HepG2 (cell line): ENCODE results near the gene AQP10. TPM values are rescaled to one million over a fixed set of nuclear protein-coding genes. Genes with fewer than 3 reads are reported as not detected.

Source experiments
- AKAP8 ChIP-seq: sonication (generic); formaldehyde crosslinking; IDR thresholded peaks from 2 replicates; pipeline ENCODE4 v1.5.1; 2020; ENCODE audit warnings: mild to moderate bottlenecking, missing genetic modification reagents
- CHD4 ChIP-seq: fragments of 200-600 bp; sonication (generic); IDR thresholded peaks from 2 replicates; pipeline ENCODE4 v1.7.0; 2017; ENCODE audit warnings: mild to moderate bottlenecking, low read length, borderline replicate concordance
- CREB3 ChIP-seq: sonication (generic); formaldehyde crosslinking; IDR thresholded peaks from 2 replicates; pipeline ENCODE4 v1.5.0; 2020; ENCODE audit warnings: missing genetic modification reagents
- HHEX ChIP-seq: IDR thresholded peaks from 2 replicates; pipeline ENCODE4 v1.6.1; 2016; ENCODE audit warnings: control low read depth
- HNF4G ChIP-seq, 2 experiments: sonication (generic) in 1 of 2; formaldehyde crosslinking in 1 of 2; IDR thresholded peaks; 2 replicates each; pipeline versions ENCODE4 v1.4.0 to v1.6.1; 2011 to 2020; ENCODE audit warnings: borderline replicate concordance in 2 of 2, low read depth in 2 of 2, mild to moderate bottlenecking in 2 of 2, low read length in 1 of 2, missing genetic modification reagents in 1 of 2, moderate library complexity in 1 of 2
- IKZF4 ChIP-seq: sonication (generic); formaldehyde crosslinking; IDR thresholded peaks from 2 replicates; pipeline ENCODE4 v1.5.1; 2020; ENCODE audit warnings: borderline replicate concordance, mild to moderate bottlenecking, low read depth, missing genetic modification reagents; ENCODE audit errors: not compliant biosample characterization
- IRX3 ChIP-seq: sonication (generic); formaldehyde crosslinking; IDR thresholded peaks from 2 replicates; pipeline ENCODE4 v1.8.1; 2023; ENCODE audit warnings: mild to moderate bottlenecking, low read depth, missing genetic modification reagents, borderline replicate concordance
- MAFK ChIP-seq, 2 experiments: IDR thresholded peaks in 1 of 2; conservative IDR thresholded peaks in 1 of 2; 2 replicates each; pipeline ENCODE4 v1.6.1; 2011; ENCODE audit warnings: improper control_type of control experiment in 2 of 2, low read length in 2 of 2
- MED8 ChIP-seq: sonication (generic); formaldehyde crosslinking; IDR thresholded peaks from 2 replicates; pipeline ENCODE4 v1.8.1; 2023; ENCODE audit warnings: mild to moderate bottlenecking, missing genetic modification reagents; ENCODE audit not compliant: insufficient replicate concordance
- MLXIP ChIP-seq: sonication (generic); formaldehyde crosslinking; IDR thresholded peaks from 2 replicates; pipeline ENCODE4 v1.9.0; 2021; ENCODE audit warnings: missing genetic modification reagents, borderline replicate concordance
- MXD1 ChIP-seq: sonication (generic); formaldehyde crosslinking; IDR thresholded peaks from 2 replicates; pipeline ENCODE4 v1.4.0; 2020; ENCODE audit warnings: mild to moderate bottlenecking, missing genetic modification reagents
- NFIC ChIP-seq: IDR thresholded peaks from 2 replicates; pipeline ENCODE4 v1.6.1; 2012; ENCODE audit warnings: mild to moderate bottlenecking, low read length, inconsistent platforms
- PCBP1 ChIP-seq: fragments of 200-400 bp; formaldehyde crosslinking; IDR thresholded peaks from 2 replicates; pipeline ENCODE4 v1.6.1; 2017; ENCODE audit warnings: mild to moderate bottlenecking, low read depth, low read length, borderline replicate concordance
- POGK ChIP-seq: sonication (generic); formaldehyde crosslinking; conservative IDR thresholded peaks from 2 replicates; pipeline ENCODE4 v1.8.0; 2022; ENCODE audit warnings: mild to moderate bottlenecking, moderate library complexity, missing genetic modification reagents
- POGZ ChIP-seq: sonication (generic); formaldehyde crosslinking; IDR thresholded peaks from 2 replicates; pipeline ENCODE4 v1.4.0; 2020; ENCODE audit warnings: mild to moderate bottlenecking, missing genetic modification reagents
- SSRP1 ChIP-seq: IDR thresholded peaks from 2 replicates; pipeline ENCODE4 v1.6.1; 2016; ENCODE audit warnings: control low read depth
- TRIM22 ChIP-seq: fragments of 450-650 bp; IDR thresholded peaks from 2 replicates; pipeline ENCODE4 v1.6.1; 2017
- ZBTB7A ChIP-seq: sonication (generic); formaldehyde crosslinking; IDR thresholded peaks from 2 replicates; pipeline ENCODE4 v1.8.0; 2022; ENCODE audit warnings: mild to moderate bottlenecking, missing genetic modification reagents
- ZNF20 ChIP-seq: sonication (generic); formaldehyde crosslinking; IDR thresholded peaks from 2 replicates; pipeline ENCODE4 v1.4.0; 2020; ENCODE audit warnings: mild to moderate bottlenecking, moderate library complexity, missing genetic modification reagents
- ZNF367 ChIP-seq: sonication (generic); formaldehyde crosslinking; IDR thresholded peaks from 2 replicates; pipeline ENCODE4 v1.4.0; 2020; ENCODE audit warnings: missing genetic modification reagents, borderline replicate concordance
- ZNF768 ChIP-seq: sonication (generic); formaldehyde crosslinking; IDR thresholded peaks from 2 replicates; pipeline ENCODE4 v1.4.0; 2020; ENCODE audit warnings: missing genetic modification reagents
- polyA plus RNA-seq, 8 experiments: library from polyadenylated mRNA; depleted of rRNA in 3 of 8; stranded (reverse) in 7 of 8; unstranded in 1 of 8; fragments of >200 nt; fragmentation: Illumina TruSeq in 4 of 8; extraction: Trizol in 4 of 8; gene quantifications; 2 replicates each; pipeline versions ENCODE4 v1.2.1 to v1.2.3, GENCODE V29; 2011 to 2016; ENCODE audit warnings: low read depth in 4 of 8, missing spikeins in 1 of 8, mixed read lengths in 1 of 8; ENCODE audit not compliant: insufficient read depth in 1 of 8
- total RNA-seq, 5 experiments: library from RNA; depleted of rRNA; stranded (reverse); fragments of >200 nt; fragmentation: Illumina TruSeq; extraction: Trizol; gene quantifications; 2 replicates each; pipeline ENCODE4 v1.2.3, GENCODE V29; 2016; ENCODE audit warnings: low read depth in 1 of 5

Gene AQP10
- total and polyA plus RNA-seq, 2 of the 13 experiments (the other 11 are each of a cell fraction or from before 2014, with no cell fraction given), result 0.30 TPM; not detected in 1

- no peak for TF ChIP-seq MLXIP
- no peak for TF ChIP-seq AKAP8 (CRISPR knock-in tag)
- peak; percentile 38; the same call in 1 of the 2 replicates for TF ChIP-seq HHEX
- TF ChIP-seq IRX3 (CRISPR knock-in tag), result no peak
- no peak for TF ChIP-seq ZNF20 (CRISPR knock-in tag)
- TF ChIP-seq CREB3 (CRISPR knock-in tag), result no peak
- TF ChIP-seq NFIC, result 0 out of 2 replicates have a peak, but pooled peaks have one; percentile 39
- no peak for TF ChIP-seq MAFK (conservative IDR thresholded peaks at IDR 0.05 in 1 of 2, IDR thresholded peaks at IDR 0.05 in 1 of 2; ENCODE audit: low read length in 2 of 2)
- no peak for TF ChIP-seq ZNF367 (CRISPR knock-in tag)
- no peak for TF ChIP-seq MED8 (CRISPR knock-in tag)
- TF ChIP-seq PCBP1, result no peak
- TF ChIP-seq ZNF768 (CRISPR knock-in tag), result no peak
- no peak for TF ChIP-seq MXD1 (CRISPR knock-in tag)
- TF ChIP-seq IKZF4 (CRISPR knock-in tag), result no peak
- no peak for TF ChIP-seq TRIM22
- TF ChIP-seq HNF4G (IDR thresholded peaks at IDR 0.05; ENCODE audit: borderline replicate concordance, low read depth, low read length), result peak; percentile 81
- peak; percentile 71; the same call in 1 of the 2 replicates for TF ChIP-seq HNF4G (CRISPR knock-in tag; IDR thresholded peaks at IDR 0.05; ENCODE audit: borderline replicate concordance, low read depth)
- TF ChIP-seq ZBTB7A (CRISPR knock-in tag), result no peak
- TF ChIP-seq CHD4, result peak; percentile 64; the same call in 1 of the 2 replicates
- no peak; the same call in 1 of the 2 replicates for TF ChIP-seq SSRP1
- no peak for TF ChIP-seq POGK (CRISPR knock-in tag)
- no peak for TF ChIP-seq POGZ (CRISPR knock-in tag)
Measured at GRCh38 chr1:154334079-154335024, 13.5 kb downstream of the AQP10 start (continued).
